ENCODE data around the gene FOXL1. TPM values are rescaled to one million over a fixed set of nuclear protein-coding genes. Genes with fewer than 3 reads are reported as not detected.

The FOXL1 gene
- total RNA-seq, 1 experiment from 2014 or later, result 7.5 TPM

DNA sequence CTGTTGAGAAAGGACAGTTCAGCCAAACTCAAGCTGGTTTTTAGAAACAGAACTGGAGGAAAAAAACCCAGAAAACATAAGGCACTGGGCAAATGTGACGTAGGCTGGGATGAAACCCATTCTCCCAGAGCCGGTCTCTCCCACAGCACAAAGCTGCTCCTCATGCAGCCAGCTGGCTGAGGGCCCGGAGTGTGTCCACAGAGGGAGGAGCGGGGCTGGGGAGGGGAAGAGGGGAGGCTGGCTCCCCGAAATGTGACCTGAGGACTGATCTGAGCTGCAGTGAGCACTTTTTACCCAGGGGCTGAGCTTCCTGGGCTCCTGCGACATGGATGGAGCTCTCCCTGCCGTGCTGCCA lies 47.2 kb upstream of the FOXL1 start:
- no peak overlapping the region for H3K27ac ChIP-seq (ENCODE audit: low read depth, low read length)
- H3K9me3 ChIP-seq (ENCODE audit: control insufficient read depth in 1 of 2, insufficient read depth in 1 of 2, low read depth in 1 of 2, low read length in 2 of 2), result no peaks in the 10 kb centered on the region
- no peak overlapping the region for H3K9ac ChIP-seq (ENCODE audit: low read length)
- RAD21 ChIA-PET (ENCODE audit: low non-redundant PET in 1 of 2, low total read pairs in 2 of 2, uncharacterized antibody in 2 of 2, unreplicated experiment in 2 of 2), result no interaction called here
- no peak overlapping the region for H3K4me2 ChIP-seq (ENCODE audit: low read length)
- peaks cover 0 to 2% of the 10 kb centered on the region in 2 experiments; a peak in 2 of 4 replicates for H3K36me3 ChIP-seq (ENCODE audit: control insufficient read depth in 1 of 2, insufficient read depth in 2 of 2, low read length in 2 of 2)
- intact Hi-C loops (cut with micrococcal nuclease), result no loop called here
- ATAC-seq (no peak), DNase-seq (ENCODE audit: low read depth, low spot score) (no peak)
- POLR2A ChIA-PET, result no interaction called here
- TF ChIP-seq EGR1 (IDR thresholded peaks at IDR 0.05; ENCODE audit: low read depth), result no peak
- TF ChIP-seq, protein P1, sequence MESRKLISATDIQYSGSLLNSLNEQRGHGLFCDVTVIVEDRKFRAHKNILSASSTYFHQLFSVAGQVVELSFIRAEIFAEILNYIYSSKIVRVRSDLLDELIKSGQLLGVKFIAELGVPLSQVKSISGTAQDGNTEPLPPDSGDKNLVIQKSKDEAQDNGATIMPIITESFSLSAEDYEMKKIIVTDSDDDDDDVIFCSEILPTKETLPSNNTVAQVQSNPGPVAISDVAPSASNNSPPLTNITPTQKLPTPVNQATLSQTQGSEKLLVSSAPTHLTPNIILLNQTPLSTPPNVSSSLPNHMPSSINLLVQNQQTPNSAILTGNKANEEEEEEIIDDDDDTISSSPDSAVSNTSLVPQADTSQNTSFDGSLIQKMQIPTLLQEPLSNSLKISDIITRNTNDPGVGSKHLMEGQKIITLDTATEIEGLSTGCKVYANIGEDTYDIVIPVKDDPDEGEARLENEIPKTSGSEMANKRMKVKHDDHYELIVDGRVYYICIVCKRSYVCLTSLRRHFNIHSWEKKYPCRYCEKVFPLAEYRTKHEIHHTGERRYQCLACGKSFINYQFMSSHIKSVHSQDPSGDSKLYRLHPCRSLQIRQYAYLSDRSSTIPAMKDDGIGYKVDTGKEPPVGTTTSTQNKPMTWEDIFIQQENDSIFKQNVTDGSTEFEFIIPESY (IDR thresholded peaks at IDR 0.05; ENCODE audit: extremely low read depth, insufficient replicate concordance, low read length), result no peak
- TF ChIP-seq ELF1 (IDR thresholded peaks at IDR 0.05; ENCODE audit: borderline replicate concordance, low read depth), result no peak
- TF ChIP-seq, protein P2, sequence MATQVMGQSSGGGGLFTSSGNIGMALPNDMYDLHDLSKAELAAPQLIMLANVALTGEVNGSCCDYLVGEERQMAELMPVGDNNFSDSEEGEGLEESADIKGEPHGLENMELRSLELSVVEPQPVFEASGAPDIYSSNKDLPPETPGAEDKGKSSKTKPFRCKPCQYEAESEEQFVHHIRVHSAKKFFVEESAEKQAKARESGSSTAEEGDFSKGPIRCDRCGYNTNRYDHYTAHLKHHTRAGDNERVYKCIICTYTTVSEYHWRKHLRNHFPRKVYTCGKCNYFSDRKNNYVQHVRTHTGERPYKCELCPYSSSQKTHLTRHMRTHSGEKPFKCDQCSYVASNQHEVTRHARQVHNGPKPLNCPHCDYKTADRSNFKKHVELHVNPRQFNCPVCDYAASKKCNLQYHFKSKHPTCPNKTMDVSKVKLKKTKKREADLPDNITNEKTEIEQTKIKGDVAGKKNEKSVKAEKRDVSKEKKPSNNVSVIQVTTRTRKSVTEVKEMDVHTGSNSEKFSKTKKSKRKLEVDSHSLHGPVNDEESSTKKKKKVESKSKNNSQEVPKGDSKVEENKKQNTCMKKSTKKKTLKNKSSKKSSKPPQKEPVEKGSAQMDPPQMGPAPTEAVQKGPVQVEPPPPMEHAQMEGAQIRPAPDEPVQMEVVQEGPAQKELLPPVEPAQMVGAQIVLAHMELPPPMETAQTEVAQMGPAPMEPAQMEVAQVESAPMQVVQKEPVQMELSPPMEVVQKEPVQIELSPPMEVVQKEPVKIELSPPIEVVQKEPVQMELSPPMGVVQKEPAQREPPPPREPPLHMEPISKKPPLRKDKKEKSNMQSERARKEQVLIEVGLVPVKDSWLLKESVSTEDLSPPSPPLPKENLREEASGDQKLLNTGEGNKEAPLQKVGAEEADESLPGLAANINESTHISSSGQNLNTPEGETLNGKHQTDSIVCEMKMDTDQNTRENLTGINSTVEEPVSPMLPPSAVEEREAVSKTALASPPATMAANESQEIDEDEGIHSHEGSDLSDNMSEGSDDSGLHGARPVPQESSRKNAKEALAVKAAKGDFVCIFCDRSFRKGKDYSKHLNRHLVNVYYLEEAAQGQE (IDR thresholded peaks at IDR 0.05; ENCODE audit: low read depth), result no peak
- TF ChIP-seq, protein P3, sequence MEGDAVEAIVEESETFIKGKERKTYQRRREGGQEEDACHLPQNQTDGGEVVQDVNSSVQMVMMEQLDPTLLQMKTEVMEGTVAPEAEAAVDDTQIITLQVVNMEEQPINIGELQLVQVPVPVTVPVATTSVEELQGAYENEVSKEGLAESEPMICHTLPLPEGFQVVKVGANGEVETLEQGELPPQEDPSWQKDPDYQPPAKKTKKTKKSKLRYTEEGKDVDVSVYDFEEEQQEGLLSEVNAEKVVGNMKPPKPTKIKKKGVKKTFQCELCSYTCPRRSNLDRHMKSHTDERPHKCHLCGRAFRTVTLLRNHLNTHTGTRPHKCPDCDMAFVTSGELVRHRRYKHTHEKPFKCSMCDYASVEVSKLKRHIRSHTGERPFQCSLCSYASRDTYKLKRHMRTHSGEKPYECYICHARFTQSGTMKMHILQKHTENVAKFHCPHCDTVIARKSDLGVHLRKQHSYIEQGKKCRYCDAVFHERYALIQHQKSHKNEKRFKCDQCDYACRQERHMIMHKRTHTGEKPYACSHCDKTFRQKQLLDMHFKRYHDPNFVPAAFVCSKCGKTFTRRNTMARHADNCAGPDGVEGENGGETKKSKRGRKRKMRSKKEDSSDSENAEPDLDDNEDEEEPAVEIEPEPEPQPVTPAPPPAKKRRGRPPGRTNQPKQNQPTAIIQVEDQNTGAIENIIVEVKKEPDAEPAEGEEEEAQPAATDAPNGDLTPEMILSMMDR (IDR thresholded peaks at IDR 0.05 in 2 of 3, conservative IDR thresholded peaks at IDR 0.05 in 1 of 3; ENCODE audit: borderline replicate concordance in 1 of 3, insufficient read depth in 1 of 3, low read depth in 2 of 3, low read length in 2 of 3), result no peak
- TF ChIP-seq YY1 (IDR thresholded peaks at IDR 0.05; ENCODE audit: extremely low read depth, insufficient replicate concordance, low read depth, low read length), result no peak
- no peak for TF ChIP-seq CEBPB (IDR thresholded peaks at IDR 0.05; ENCODE audit: low read depth)
- TF ChIP-seq SP1 (IDR thresholded peaks at IDR 0.05; ENCODE audit: low read depth), result no peak
- TF ChIP-seq FOSL1 (IDR thresholded peaks at IDR 0.05; ENCODE audit: low read depth), result no peak
- TF ChIP-seq JUND (IDR thresholded peaks at IDR 0.05), result no peak
- TF ChIP-seq ZFX (IDR thresholded peaks at IDR 0.05), result no peak
- TF ChIP-seq RAD21 (IDR thresholded peaks at IDR 0.05; ENCODE audit: low read depth), result no peak
- no peak for TF ChIP-seq SIN3A (IDR thresholded peaks at IDR 0.05; ENCODE audit: low read depth)
- no peak for TF ChIP-seq POLR2A (IDR thresholded peaks at IDR 0.05; ENCODE audit: borderline replicate concordance, extremely low read depth, insufficient read depth, insufficient read length)
- TF ChIP-seq CBX3 (IDR thresholded peaks at IDR 0.05; ENCODE audit: low read depth), result no peak
- TF ChIP-seq TCF7L2 (IDR thresholded peaks at IDR 0.05; ENCODE audit: borderline replicate concordance, extremely low read depth, insufficient read depth, insufficient read length), result no peak
- TF ChIP-seq, protein P4, sequence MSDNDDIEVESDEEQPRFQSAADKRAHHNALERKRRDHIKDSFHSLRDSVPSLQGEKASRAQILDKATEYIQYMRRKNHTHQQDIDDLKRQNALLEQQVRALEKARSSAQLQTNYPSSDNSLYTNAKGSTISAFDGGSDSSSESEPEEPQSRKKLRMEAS (IDR thresholded peaks at IDR 0.05), result no peak
- TF ChIP-seq POLR2AphosphoS5 (IDR thresholded peaks at IDR 0.05; ENCODE audit: low read depth, low read length), result no peak
- no peak overlapping the region for H3K4me3 ChIP-seq (replicated peaks in 1 of 2; ENCODE audit: low read depth in 1 of 2, low read length in 2 of 2)
- no peak overlapping the region for H2AFZ ChIP-seq (ENCODE audit: low read depth, low read length, poor library complexity, severe bottlenecking)
- H3K79me2 ChIP-seq (ENCODE audit: insufficient read depth, low read length), result no peaks in the 10 kb centered on the region
- peaks cover 0 to 10% of the 10 kb centered on the region in 2 experiments; a peak in 1 of 4 replicates for H3K4me1 ChIP-seq (ENCODE audit: control insufficient read depth in 1 of 2, insufficient read depth in 2 of 2, low read length in 2 of 2)
- H3K27me3 ChIP-seq (ENCODE audit: insufficient read depth, low read length), result no peaks in the 10 kb centered on the region
- no peaks in the 10 kb centered on the region for H3K9me2 ChIP-seq (ENCODE audit: insufficient read depth)
- CTCF ChIA-PET, result no interaction called here
- no peaks in the 10 kb centered on the region for H4K20me1 ChIP-seq (ENCODE audit: insufficient read depth)
- no TSS peak for BruUV-seq (replicated peaks)

All from HCT116 (cell line).